A673 (cell line): ENCODE measurements around the gene EYA4. TPM values are rescaled to one million over a fixed set of nuclear protein-coding genes. Genes with fewer than 3 reads are reported as not detected.

ENCODE experiments used
- BruUV-seq: library from RNA; stranded (reverse); fragments of 400-500 nt; replicated peaks from 2 replicates; lab custom pipeline; 2021; lab: Mats Ljungman, UMichigan
- CTCF ChIA-PET: fragments of 300-600 bp; sonication (Branson Sonifier 250); formaldehyde crosslinking; loops from one replicate; lab custom pipeline; 2022; ENCODE audit warnings: antibody characterized with exemption; lab: Charles Lee
- POLR2A ChIA-PET: fragments of 300-600 bp; sonication (Branson Sonifier 250); formaldehyde crosslinking; loops from one replicate; lab custom pipeline; 2022; ENCODE audit warnings: antibody characterized with exemption; ENCODE audit not compliant: low non-redundant PET; lab: Charles Lee
- DNase-seq: peaks from one replicate; pipeline ENCODE4 v3.0.0-alpha.2; 2015; ENCODE audit warnings: low spot score
- H3K27ac ChIP-seq: fragments of 200-600 bp; sonication (generic); 2 replicates; pipeline ENCODE4 v1.5.1; 2016; ENCODE audit warnings: mixed run types, low read depth, mild to moderate bottlenecking, mixed read lengths, antibody characterized with exemption, low read length; ENCODE audit not compliant: poor library complexity, severe bottlenecking
- H3K27me3 ChIP-seq: fragments of 200-600 bp; sonication (generic); replicated peaks from 2 replicates; pipeline ENCODE4 v1.6.1; 2017; ENCODE audit warnings: mixed run types, low read depth, mild to moderate bottlenecking, mixed read lengths, antibody characterized with exemption, low read length; ENCODE audit not compliant: insufficient read depth, poor library complexity
- H3K36me3 ChIP-seq: fragments of 200-600 bp; sonication (generic); 2 replicates; pipeline ENCODE4 v1.6.1; 2016; ENCODE audit warnings: mixed run types, mild to moderate bottlenecking, mixed read lengths, antibody characterized with exemption, low read length; ENCODE audit not compliant: insufficient read depth, poor library complexity, severe bottlenecking
- H3K4me1 ChIP-seq: fragments of 200-600 bp; sonication (generic); 2 replicates; pipeline ENCODE4 v1.6.1; 2017; ENCODE audit warnings: mixed run types, mild to moderate bottlenecking, mixed read lengths, antibody characterized with exemption, low read length; ENCODE audit not compliant: insufficient read depth, poor library complexity, severe bottlenecking
- H3K4me3 ChIP-seq: fragments of 200-600 bp; sonication (generic); 2 replicates; pipeline ENCODE4 v1.5.1; 2016; ENCODE audit warnings: low read depth, mixed run types, mild to moderate bottlenecking, mixed read lengths, low read length; ENCODE audit not compliant: poor library complexity, severe bottlenecking
- H3K9me3 ChIP-seq: fragments of 200-600 bp; sonication (generic); 2 replicates; pipeline ENCODE4 v1.6.1; 2016; ENCODE audit warnings: mixed run types, low read depth, mild to moderate bottlenecking, mixed read lengths, antibody characterized with exemption, low read length; ENCODE audit not compliant: poor library complexity, severe bottlenecking
- EZH2 ChIP-seq: fragments of 200-600 bp; sonication (generic); IDR thresholded peaks from 2 replicates; pipeline ENCODE4 v1.6.1; 2017; ENCODE audit warnings: borderline replicate concordance, low read depth, mild to moderate bottlenecking, mixed read lengths, antibody characterized with exemption, low read length; ENCODE audit not compliant: poor library complexity, severe bottlenecking
- intact Hi-C: fragments of 100-400 bp; cut with micrococcal nuclease; formaldehyde crosslinking; loops from one replicate; pipeline ENCODE4 v1.10.0; 2022; ENCODE audit not compliant: unreplicated experiment
- total RNA-seq: library from RNA; stranded (reverse); gene quantifications from 2 replicates; pipeline ENCODE4 v1.2.3, GENCODE V29; 2021
- TF ChIP-seq, protein P1 (sequence below): fragments of 300-800, 200-600 bp; sonication (generic); conservative IDR thresholded peaks from 2 replicates; pipeline ENCODE4 v1.5.1; 2017; ENCODE audit warnings: low read depth, mild to moderate bottlenecking, antibody characterized with exemption, low read length, moderate library complexity, mixed read lengths

Gene EYA4
- total RNA-seq, 1 experiment from 2014 or later = 1.3 TPM

DNA sequence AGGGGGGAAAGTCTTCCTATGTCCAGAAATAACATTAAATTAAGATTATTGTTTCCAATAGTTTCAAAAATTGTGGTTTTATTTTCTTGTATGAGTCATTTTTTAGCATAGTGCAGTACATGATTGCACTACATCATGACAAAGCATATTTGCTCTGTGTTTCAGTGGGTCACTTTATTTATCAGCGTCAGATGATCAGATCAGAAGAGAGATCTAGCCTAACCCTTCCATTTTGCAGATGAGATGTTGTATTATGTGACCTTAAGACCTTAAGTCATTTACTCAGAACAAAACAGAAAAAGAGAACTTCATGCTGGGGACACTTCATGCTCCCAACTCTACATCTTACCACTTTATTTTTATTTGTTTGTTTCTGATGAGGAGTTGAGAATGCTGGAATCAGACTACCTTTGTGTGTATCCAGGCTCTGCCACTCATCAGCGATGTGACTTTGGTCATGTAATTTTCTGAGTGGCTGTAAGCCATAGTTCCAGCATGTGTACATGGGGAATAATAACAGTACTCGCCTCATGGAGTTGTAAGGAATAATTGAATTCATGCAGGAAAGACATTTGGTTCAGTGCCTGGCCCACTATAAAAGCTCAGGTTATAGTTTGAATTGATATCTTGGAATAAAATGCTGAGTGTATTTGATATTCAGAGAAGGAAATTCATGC is 13.5 kb downstream of the EYA4 start:
- POLR2A ChIA-PET = no interaction called here
- intact Hi-C loops = no loop called here

DNA sequence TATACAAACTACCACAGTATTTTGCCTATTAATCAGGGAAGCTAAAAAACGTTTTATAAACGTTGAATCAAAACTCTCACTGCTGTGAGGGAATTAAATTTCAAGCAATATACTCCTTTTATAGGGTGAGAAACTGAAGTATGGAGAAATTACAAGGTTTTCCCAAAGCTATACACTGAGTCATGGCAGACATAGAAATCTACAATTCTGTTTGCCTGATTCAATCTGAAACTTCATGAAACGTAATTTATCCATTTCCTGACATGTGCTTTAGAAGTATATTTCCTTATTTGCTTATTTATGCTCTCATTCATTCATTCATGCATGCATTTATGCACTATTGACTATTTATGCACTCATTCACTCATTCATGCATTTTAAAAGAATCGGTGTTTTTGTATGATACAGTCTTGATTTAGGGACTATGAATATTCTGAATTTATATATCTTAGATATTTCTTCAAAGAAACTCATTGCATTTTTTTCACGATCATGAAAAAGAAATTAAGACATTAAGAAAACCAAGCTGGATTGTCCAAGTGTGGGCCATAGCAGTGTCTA is 16.5 kb downstream of the EYA4 start:
- CTCF ChIA-PET = no interaction called here
- H3K36me3 ChIP-seq = no peaks in the 10 kb centered on the region
- H3K4me3 ChIP-seq = no peak overlapping the region
- POLR2A ChIA-PET = interaction anchor here (0.6 kb wide), 1 partner anchor 135 kb away, joined by 5 read pairs; no protein-coding TSS in a partner anchor
- TF ChIP-seq EZH2 = no peak
- TF ChIP-seq, protein P1, sequence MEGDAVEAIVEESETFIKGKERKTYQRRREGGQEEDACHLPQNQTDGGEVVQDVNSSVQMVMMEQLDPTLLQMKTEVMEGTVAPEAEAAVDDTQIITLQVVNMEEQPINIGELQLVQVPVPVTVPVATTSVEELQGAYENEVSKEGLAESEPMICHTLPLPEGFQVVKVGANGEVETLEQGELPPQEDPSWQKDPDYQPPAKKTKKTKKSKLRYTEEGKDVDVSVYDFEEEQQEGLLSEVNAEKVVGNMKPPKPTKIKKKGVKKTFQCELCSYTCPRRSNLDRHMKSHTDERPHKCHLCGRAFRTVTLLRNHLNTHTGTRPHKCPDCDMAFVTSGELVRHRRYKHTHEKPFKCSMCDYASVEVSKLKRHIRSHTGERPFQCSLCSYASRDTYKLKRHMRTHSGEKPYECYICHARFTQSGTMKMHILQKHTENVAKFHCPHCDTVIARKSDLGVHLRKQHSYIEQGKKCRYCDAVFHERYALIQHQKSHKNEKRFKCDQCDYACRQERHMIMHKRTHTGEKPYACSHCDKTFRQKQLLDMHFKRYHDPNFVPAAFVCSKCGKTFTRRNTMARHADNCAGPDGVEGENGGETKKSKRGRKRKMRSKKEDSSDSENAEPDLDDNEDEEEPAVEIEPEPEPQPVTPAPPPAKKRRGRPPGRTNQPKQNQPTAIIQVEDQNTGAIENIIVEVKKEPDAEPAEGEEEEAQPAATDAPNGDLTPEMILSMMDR = no peak
- no peaks in the 10 kb centered on the region for H3K9me3 ChIP-seq
- no peaks in the 10 kb centered on the region for H3K4me1 ChIP-seq
- DNase-seq = no peak
- no TSS peak for BruUV-seq
- intact Hi-C loops = no loop called here
- H3K27ac ChIP-seq = no peak overlapping the region
- H3K27me3 ChIP-seq = peaks cover 12% of the 10 kb centered on the region

More for the DNA sequence above, 13.5 kb downstream of the EYA4 start:
- no TSS peak for BruUV-seq
- Histone ChIP-seq H3K9me3 (no peaks in the 10 kb centered on the region), H3K4me1 (no peaks in the 10 kb centered on the region), H3K4me3 (no peak overlapping the region), H3K27me3 (peaks cover 5% of the 10 kb centered on the region), H3K27ac (no peak overlapping the region), H3K36me3 (no peaks in the 10 kb centered on the region)
- TF ChIP-seq, protein P1 = no peak
- TF ChIP-seq EZH2 = no peak
- CTCF ChIA-PET = no interaction called here
- DNase-seq = no peak

DNA sequence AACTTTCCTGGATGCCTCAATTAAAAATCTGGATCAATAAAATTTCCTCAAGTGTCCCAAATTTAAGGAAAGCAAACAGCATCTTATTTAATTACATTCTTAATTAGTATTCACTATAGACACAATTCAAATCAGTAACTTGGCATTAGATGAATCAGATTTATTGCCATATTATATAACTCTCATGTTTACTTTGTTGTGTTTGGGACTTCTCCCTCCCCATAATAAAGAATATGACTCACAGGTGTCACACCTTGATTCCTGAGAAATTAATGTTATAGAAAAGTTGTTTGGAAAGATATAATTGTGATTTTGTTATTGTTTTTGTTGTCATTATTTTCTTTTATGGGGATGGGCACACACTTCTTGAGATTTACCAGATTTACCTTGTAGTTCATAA is 18.4 kb downstream of the EYA4 start:
- intact Hi-C loops = no loop called here
- no TSS peak for BruUV-seq
- no peaks in the 10 kb centered on the region for H3K4me1 ChIP-seq
- ChIA-PET CTCF (no interaction called here), POLR2A (no interaction called here)
- no peaks in the 10 kb centered on the region for H3K36me3 ChIP-seq
- TF ChIP-seq, protein P1 = no peak
- no peak overlapping the region for H3K27ac ChIP-seq
- no peak overlapping the region for H3K4me3 ChIP-seq
- no peak for DNase-seq
- peaks cover 12% of the 10 kb centered on the region for H3K27me3 ChIP-seq
- no peaks in the 10 kb centered on the region for H3K9me3 ChIP-seq
